ENCODE data around the gene TRAF7.

The TRAF7 gene

DNA sequence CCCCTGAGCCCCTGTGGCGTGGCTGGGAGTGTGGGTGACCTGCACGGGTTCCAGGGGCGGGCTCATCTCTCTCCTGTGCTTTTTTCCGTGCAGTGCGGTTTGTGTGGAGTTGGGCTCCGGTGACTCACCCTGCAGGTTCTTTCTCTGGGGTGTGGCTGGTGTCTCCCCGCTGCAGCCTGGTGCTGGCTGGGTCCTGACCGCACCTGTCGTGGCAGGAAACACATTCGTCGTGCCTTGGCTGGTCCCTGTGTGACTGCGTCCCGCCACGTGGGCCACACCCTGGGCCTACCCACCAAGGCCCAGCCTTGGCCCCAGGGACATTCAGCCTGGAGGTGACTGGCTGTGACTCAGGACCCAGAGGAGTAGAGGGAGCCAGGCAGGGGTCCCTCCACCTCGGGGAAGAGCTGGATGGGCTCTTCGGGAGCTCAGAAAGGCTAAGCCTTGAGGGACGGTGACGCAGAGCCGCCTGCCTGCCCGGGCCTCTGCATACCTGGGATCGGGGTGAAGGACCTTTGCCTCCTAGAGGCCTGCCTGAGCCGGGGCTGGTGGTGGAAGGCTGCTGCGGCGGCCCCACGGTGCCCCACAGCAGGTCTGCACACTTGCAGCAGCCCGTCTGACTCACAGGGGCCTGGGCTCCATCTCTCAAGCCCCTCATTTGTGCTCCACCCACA lies 7.8 kb downstream of the TRAF7 start:
- H3K36me3 Mint-ChIP-seq (ENCODE audit: low read depth): peaks cover 13% of the 10 kb centered on the region
- H3K27ac Mint-ChIP-seq: no peak overlapping the region
- H3K4me1 Mint-ChIP-seq: peaks cover 16% of the 10 kb centered on the region
- H3K27me3 Mint-ChIP-seq (ENCODE audit: low read depth, poor library complexity): no peaks in the 10 kb centered on the region
- TF ChIP-seq, protein P1, sequence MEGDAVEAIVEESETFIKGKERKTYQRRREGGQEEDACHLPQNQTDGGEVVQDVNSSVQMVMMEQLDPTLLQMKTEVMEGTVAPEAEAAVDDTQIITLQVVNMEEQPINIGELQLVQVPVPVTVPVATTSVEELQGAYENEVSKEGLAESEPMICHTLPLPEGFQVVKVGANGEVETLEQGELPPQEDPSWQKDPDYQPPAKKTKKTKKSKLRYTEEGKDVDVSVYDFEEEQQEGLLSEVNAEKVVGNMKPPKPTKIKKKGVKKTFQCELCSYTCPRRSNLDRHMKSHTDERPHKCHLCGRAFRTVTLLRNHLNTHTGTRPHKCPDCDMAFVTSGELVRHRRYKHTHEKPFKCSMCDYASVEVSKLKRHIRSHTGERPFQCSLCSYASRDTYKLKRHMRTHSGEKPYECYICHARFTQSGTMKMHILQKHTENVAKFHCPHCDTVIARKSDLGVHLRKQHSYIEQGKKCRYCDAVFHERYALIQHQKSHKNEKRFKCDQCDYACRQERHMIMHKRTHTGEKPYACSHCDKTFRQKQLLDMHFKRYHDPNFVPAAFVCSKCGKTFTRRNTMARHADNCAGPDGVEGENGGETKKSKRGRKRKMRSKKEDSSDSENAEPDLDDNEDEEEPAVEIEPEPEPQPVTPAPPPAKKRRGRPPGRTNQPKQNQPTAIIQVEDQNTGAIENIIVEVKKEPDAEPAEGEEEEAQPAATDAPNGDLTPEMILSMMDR (IDR thresholded peaks at IDR 0.05): no peak
- H3K4me3 Mint-ChIP-seq: no peak overlapping the region
- no peaks in the 10 kb centered on the region for H3K9me3 Mint-ChIP-seq
- no peak for DNase-seq

- no peaks in the 10 kb centered on the region for H3K9me3 Mint-ChIP-seq
- peaks cover 13% of the 10 kb centered on the region for H3K36me3 Mint-ChIP-seq (ENCODE audit: low read depth)
- H3K27ac Mint-ChIP-seq: peak overlapping the region; percentile 84
- DNase-seq: no peak
- H3K4me1 Mint-ChIP-seq: no peaks in the 10 kb centered on the region
- no peak overlapping the region for H3K4me3 Mint-ChIP-seq
- no peaks in the 10 kb centered on the region for H3K27me3 Mint-ChIP-seq (ENCODE audit: low read depth, poor library complexity)
- TF ChIP-seq, protein P1 (IDR thresholded peaks at IDR 0.05): no peak
These were observed 10.3 kb downstream of the TRAF7 start for GRCh38 chr16:2165861-2166260.

- Mint-ChIP-seq H3K36me3 (ENCODE audit: low read depth) (peaks cover 13% of the 10 kb centered on the region), H3K27ac (peak overlapping the region; percentile 84), H3K4me1 (no peaks in the 10 kb centered on the region), H3K27me3 (ENCODE audit: low read depth, poor library complexity) (no peaks in the 10 kb centered on the region), H3K9me3 (no peaks in the 10 kb centered on the region), H3K4me3 (no peak overlapping the region)
- TF ChIP-seq, protein P1 (IDR thresholded peaks at IDR 0.05): no peak
- no peak for DNase-seq
These were observed 10.9 kb downstream of the TRAF7 start for GRCh38 chr16:2166263-2167067.

GRCh38 chr16:2167068-2167638 lies 11.6 kb downstream of the TRAF7 start:
- TF ChIP-seq, protein P1 (IDR thresholded peaks at IDR 0.05): no peak
- Mint-ChIP-seq H3K4me3 (no peak overlapping the region), H3K27me3 (ENCODE audit: low read depth, poor library complexity) (no peaks in the 10 kb centered on the region), H3K4me1 (no peaks in the 10 kb centered on the region), H3K27ac (no peak overlapping the region), H3K36me3 (ENCODE audit: low read depth) (peaks cover 13% of the 10 kb centered on the region), H3K9me3 (no peaks in the 10 kb centered on the region)
- DNase-seq: no peak

DNA sequence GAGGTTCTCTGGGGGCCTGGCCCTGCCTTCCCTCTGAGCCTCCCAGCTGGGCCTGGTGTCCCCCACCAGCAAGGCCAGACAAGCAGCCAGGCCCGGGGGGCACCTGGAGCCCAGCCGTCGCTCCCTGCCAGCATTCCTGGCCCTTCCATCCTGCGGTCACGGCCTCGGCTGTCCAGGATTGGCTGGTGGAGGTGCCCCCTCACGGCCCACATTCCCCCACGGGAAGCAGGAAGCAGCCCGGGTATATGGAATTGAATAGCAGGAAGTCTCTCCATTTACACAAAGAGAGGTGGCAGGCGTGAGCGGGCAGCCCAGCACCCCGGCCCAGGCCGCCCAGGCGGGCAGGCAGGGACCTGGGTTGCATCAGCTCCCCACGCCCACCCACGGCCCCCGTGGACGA lies 14.5 kb downstream of the TRAF7 start:
- TF ChIP-seq, protein P1 (IDR thresholded peaks at IDR 0.05): no peak
- Mint-ChIP-seq H3K27me3 (ENCODE audit: low read depth, poor library complexity) (no peaks in the 10 kb centered on the region), H3K27ac (no peak overlapping the region), H3K36me3 (ENCODE audit: low read depth) (peaks cover 5% of the 10 kb centered on the region), H3K9me3 (no peaks in the 10 kb centered on the region), H3K4me3 (no peak overlapping the region), H3K4me1 (no peaks in the 10 kb centered on the region)
- no peak for DNase-seq

Measured in nephron progenitor cell (in vitro differentiated cells).